ENCODE data around the gene MAF. TPM values are rescaled to one million over a fixed set of nuclear protein-coding genes. Genes with fewer than 3 reads are reported as not detected.

MAF gene
- total RNA-seq, 2 donors from 2014 or later, result 130 to 139 TPM

GRCh38 chr16:79595231-79595641, 5.3 kb downstream of the MAF start:
- ATAC-seq (peak; percentile 18), DNase-seq (no peak)
- peaks cover 54% of the 10 kb centered on the region for H3K4me1 Mint-ChIP-seq
- H3K27ac Mint-ChIP-seq, result peak overlapping the region; percentile 96
- no peaks in the 10 kb centered on the region for H3K9me3 ChIP-seq (ENCODE audit: control insufficient read depth, low read length, poor library complexity, severe bottlenecking)
- no peaks in the 10 kb centered on the region for H3K27me3 Mint-ChIP-seq
- peaks cover 13% of the 10 kb centered on the region for H3K36me3 Mint-ChIP-seq (ENCODE audit: low read depth)
- H3K4me3 Mint-ChIP-seq, result peak overlapping the region; percentile 91

GRCh38 chr16:79593754-79594153, 6.8 kb downstream of the MAF start:
- no peak for DNase-seq
- H3K9me3 ChIP-seq (ENCODE audit: control insufficient read depth, low read length, poor library complexity, severe bottlenecking), result no peaks in the 10 kb centered on the region
- H3K27ac Mint-ChIP-seq, result peak overlapping the region; percentile 96
- ATAC-seq, result no peak
- H3K36me3 Mint-ChIP-seq (ENCODE audit: low read depth), result peaks cover 10% of the 10 kb centered on the region
- H3K27me3 Mint-ChIP-seq, result no peaks in the 10 kb centered on the region
- peak overlapping the region; percentile 91 for H3K4me3 Mint-ChIP-seq
- peaks cover 57% of the 10 kb centered on the region for H3K4me1 Mint-ChIP-seq

- H3K4me1 Mint-ChIP-seq, result peaks cover 55% of the 10 kb centered on the region
- H3K36me3 Mint-ChIP-seq (ENCODE audit: low read depth), result peaks cover 9% of the 10 kb centered on the region
- peak overlapping the region; percentile 96 for H3K27ac Mint-ChIP-seq
- no peaks in the 10 kb centered on the region for H3K9me3 ChIP-seq (ENCODE audit: control insufficient read depth, low read length, poor library complexity, severe bottlenecking)
- ATAC-seq (peak; percentile 58), DNase-seq (no peak)
- H3K4me3 Mint-ChIP-seq, result peak overlapping the region; percentile 91
- H3K27me3 Mint-ChIP-seq, result no peaks in the 10 kb centered on the region
Observed at GRCh38 chr16:79593074-79593531, 7.4 kb downstream of the MAF start.

GRCh38 chr16:79592186-79592585, 8.4 kb downstream of the MAF start:
- H3K27me3 Mint-ChIP-seq, result no peaks in the 10 kb centered on the region
- no peaks in the 10 kb centered on the region for H3K9me3 ChIP-seq (ENCODE audit: control insufficient read depth, low read length, poor library complexity, severe bottlenecking)
- peak; percentile 20 for ATAC-seq
- no peak for DNase-seq
- peak overlapping the region; percentile 96 for H3K27ac Mint-ChIP-seq
- H3K4me1 Mint-ChIP-seq, result peaks cover 55% of the 10 kb centered on the region
- peak overlapping the region; percentile 91 for H3K4me3 Mint-ChIP-seq
- H3K36me3 Mint-ChIP-seq (ENCODE audit: low read depth), result peaks cover 8% of the 10 kb centered on the region

- no peaks in the 10 kb centered on the region for H3K27me3 Mint-ChIP-seq
- DNase-seq, result peak in 1 of 3 donors; percentile 18
- H3K27ac Mint-ChIP-seq, result peak overlapping the region; percentile 73
Observed at GRCh38 chr16:79589601-79590102, 10.9 kb downstream of the MAF start.

GRCh38 chr16:79587897-79588296, 12.6 kb downstream of the MAF start:
- ATAC-seq, result no peak
- Mint-ChIP-seq H3K36me3 (ENCODE audit: low read depth) (no peaks in the 10 kb centered on the region), H3K27ac (no peak overlapping the region), H3K4me3 (no peak overlapping the region), H3K27me3 (no peaks in the 10 kb centered on the region), H3K4me1 (peaks cover 30% of the 10 kb centered on the region)
- DNase-seq, result no peak
- H3K9me3 ChIP-seq (ENCODE audit: control insufficient read depth, low read length, poor library complexity, severe bottlenecking), result no peaks in the 10 kb centered on the region

More at GRCh38 chr16:79589601-79590102, 10.9 kb downstream of the MAF start:
- H3K9me3 ChIP-seq (ENCODE audit: control insufficient read depth, low read length, poor library complexity, severe bottlenecking), result no peaks in the 10 kb centered on the region
- peak; percentile 27 for ATAC-seq
- Mint-ChIP-seq H3K4me1 (peaks cover 42% of the 10 kb centered on the region), H3K4me3 (peak overlapping the region; percentile 85), H3K36me3 (ENCODE audit: low read depth) (peaks cover 3% of the 10 kb centered on the region)

- Mint-ChIP-seq H3K4me3 (no peak overlapping the region), H3K4me1 (peaks cover 24% of the 10 kb centered on the region), H3K27ac (no peak overlapping the region), H3K27me3 (no peaks in the 10 kb centered on the region), H3K36me3 (ENCODE audit: low read depth) (no peaks in the 10 kb centered on the region)
- DNase-seq (no peak), ATAC-seq (no peak)
- H3K9me3 ChIP-seq (ENCODE audit: control insufficient read depth, low read length, poor library complexity, severe bottlenecking), result no peaks in the 10 kb centered on the region
Observed at GRCh38 chr16:79587296-79587695, 13.2 kb downstream of the MAF start.

GRCh38 chr16:79582789-79583188, 17.7 kb downstream of the MAF start:
- H3K9me3 ChIP-seq (ENCODE audit: control insufficient read depth, low read length, poor library complexity, severe bottlenecking), result no peaks in the 10 kb centered on the region
- H3K36me3 Mint-ChIP-seq (ENCODE audit: low read depth), result peaks cover 3% of the 10 kb centered on the region
- no peak overlapping the region for H3K4me3 Mint-ChIP-seq
- no peak for DNase-seq
- peaks cover 4% of the 10 kb centered on the region for H3K4me1 Mint-ChIP-seq
- peaks cover 14% of the 10 kb centered on the region for H3K27me3 Mint-ChIP-seq
- ATAC-seq, result no peak
- no peak overlapping the region for H3K27ac Mint-ChIP-seq

- no peak overlapping the region for H3K4me3 Mint-ChIP-seq
- H3K9me3 ChIP-seq (ENCODE audit: control insufficient read depth, low read length, poor library complexity, severe bottlenecking), result no peaks in the 10 kb centered on the region
- H3K36me3 Mint-ChIP-seq (ENCODE audit: low read depth), result peaks cover 3% of the 10 kb centered on the region
- peaks cover 2% of the 10 kb centered on the region for H3K4me1 Mint-ChIP-seq
- H3K27ac Mint-ChIP-seq, result peak overlapping the region; percentile 27
- ATAC-seq, result no peak
- no peak for DNase-seq
- peaks cover 14% of the 10 kb centered on the region for H3K27me3 Mint-ChIP-seq
Observed at GRCh38 chr16:79580453-79581191, 19.9 kb downstream of the MAF start.

GRCh38 chr16:79576602-79577001, 23.9 kb downstream of the MAF start:
- DNase-seq (no peak), ATAC-seq (no peak)
- Mint-ChIP-seq H3K36me3 (ENCODE audit: low read depth) (peaks cover 3% of the 10 kb centered on the region), H3K27ac (no peak overlapping the region), H3K4me1 (no peaks in the 10 kb centered on the region), H3K27me3 (peaks cover 31% of the 10 kb centered on the region), H3K4me3 (no peak overlapping the region)
- no peaks in the 10 kb centered on the region for H3K9me3 ChIP-seq (ENCODE audit: control insufficient read depth, low read length, poor library complexity, severe bottlenecking)

- no peak overlapping the region for H3K4me3 Mint-ChIP-seq
- no peak for DNase-seq
- ATAC-seq, result no peak
- peaks cover 29% of the 10 kb centered on the region for H3K27me3 Mint-ChIP-seq
- no peaks in the 10 kb centered on the region for H3K9me3 ChIP-seq (ENCODE audit: control insufficient read depth, low read length, poor library complexity, severe bottlenecking)
- peaks cover 2% of the 10 kb centered on the region for H3K36me3 Mint-ChIP-seq (ENCODE audit: low read depth)
- H3K27ac Mint-ChIP-seq, result no peak overlapping the region
- no peaks in the 10 kb centered on the region for H3K4me1 Mint-ChIP-seq
Observed at GRCh38 chr16:79573884-79574283, 26.7 kb downstream of the MAF start.

- DNase-seq (no peak), ATAC-seq (no peak)
- Mint-ChIP-seq H3K4me3 (no peak overlapping the region), H3K36me3 (ENCODE audit: low read depth) (peaks cover 2% of the 10 kb centered on the region), H3K4me1 (no peaks in the 10 kb centered on the region), H3K27ac (no peak overlapping the region), H3K27me3 (peaks cover 29% of the 10 kb centered on the region)
- no peaks in the 10 kb centered on the region for H3K9me3 ChIP-seq (ENCODE audit: control insufficient read depth, low read length, poor library complexity, severe bottlenecking)
Observed at GRCh38 chr16:79573071-79573470, 27.5 kb downstream of the MAF start.

GRCh38 chr16:79571903-79572535, 28.5 kb downstream of the MAF start:
- Mint-ChIP-seq H3K27me3 (peaks cover 29% of the 10 kb centered on the region), H3K27ac (no peak overlapping the region), H3K4me3 (no peak overlapping the region), H3K36me3 (ENCODE audit: low read depth) (peaks cover 2% of the 10 kb centered on the region), H3K4me1 (no peaks in the 10 kb centered on the region)
- no peaks in the 10 kb centered on the region for H3K9me3 ChIP-seq (ENCODE audit: control insufficient read depth, low read length, poor library complexity, severe bottlenecking)
- no peak for ATAC-seq
- DNase-seq, result no peak
